Neural progenitor cell (in vitro differentiated cells): ENCODE data around the gene PCSK5. TPM values are rescaled to one million over a fixed set of nuclear protein-coding genes. Genes with fewer than 3 reads are reported as not detected.

Experiments used
- DNase-seq: peaks from one replicate; pipeline ENCODE4 v3.0.0-alpha.2; 2016; ENCODE audit warnings: low spot score
- H2AFZ ChIP-seq: fragments of 200-600 bp; sonication (generic); replicated peaks from 2 replicates; pipeline ENCODE4 v1.6.1; 2016; ENCODE audit warnings: antibody characterized with exemption
- H3F3A ChIP-seq: fragments of 200-600 bp; sonication (generic); 2 replicates; pipeline ENCODE4 v1.6.1; 2016; ENCODE audit warnings: antibody characterized with exemption, low read depth
- H3K27ac ChIP-seq: fragments of 200-600 bp; sonication (generic); 2 replicates; pipeline ENCODE4 v1.5.1; 2016; ENCODE audit warnings: mild to moderate bottlenecking
- H3K27me3 ChIP-seq: fragments of 200-600 bp; sonication (generic); 2 replicates; pipeline ENCODE4 v1.6.1; 2016; ENCODE audit warnings: mild to moderate bottlenecking, moderate library complexity
- H3K36me3 ChIP-seq: fragments of 200-600 bp; sonication (generic); 2 replicates; pipeline ENCODE4 v1.5.1; 2016
- H3K4me1 ChIP-seq: fragments of 200-600 bp; sonication (generic); 2 replicates; pipeline ENCODE4 v1.6.1; 2016; ENCODE audit warnings: mixed run types
- H3K4me2 ChIP-seq: fragments of 200-600 bp; sonication (generic); 2 replicates; pipeline ENCODE4 v1.6.1; 2016
- H3K4me3 ChIP-seq: fragments of 200-600 bp; sonication (generic); 2 replicates; pipeline ENCODE4 v1.5.1; 2016
- H3K79me2 ChIP-seq: fragments of 200-600 bp; sonication (generic); 2 replicates; pipeline ENCODE4 v1.6.1; 2016; ENCODE audit warnings: low read depth
- H3K9ac ChIP-seq: fragments of 200-600 bp; sonication (generic); 2 replicates; pipeline ENCODE4 v1.6.1; 2016
- H3K9me3 ChIP-seq: fragments of 200-600 bp; sonication (generic); 2 replicates; pipeline ENCODE4 v1.5.1; 2016; ENCODE audit warnings: low read depth
- H4K20me1 ChIP-seq: fragments of 200-600 bp; sonication (generic); 2 replicates; pipeline ENCODE4 v1.6.1; 2016; ENCODE audit warnings: low read depth
- H3K27ac Mint-ChIP-seq: 3 replicates; pipeline ENCODE4 v1.8.0; 2021; ENCODE audit warnings: mixed read lengths
- H3K27me3 Mint-ChIP-seq: 2 replicates; pipeline ENCODE4 v1.8.0; 2022; ENCODE audit warnings: low read depth, mild to moderate bottlenecking, inconsistent platforms, moderate library complexity, mixed read lengths; ENCODE audit not compliant: insufficient read depth
- H3K36me3 Mint-ChIP-seq: 3 replicates; pipeline ENCODE4 v1.8.0; 2021; ENCODE audit warnings: mixed read lengths
- H3K4me1 Mint-ChIP-seq: 3 replicates; pipeline ENCODE4 v1.8.0; 2021; ENCODE audit warnings: mixed read lengths
- H3K4me3 Mint-ChIP-seq: 3 replicates; pipeline ENCODE4 v1.8.0; 2021; ENCODE audit warnings: mild to moderate bottlenecking, moderate library complexity, mixed read lengths
- H3K9me3 Mint-ChIP-seq: 3 replicates; pipeline ENCODE4 v1.8.0; 2020; ENCODE audit warnings: mixed read lengths
- CTCF ChIP-seq: fragments of 200-600 bp; sonication (generic); IDR thresholded peaks from 2 replicates; pipeline ENCODE4 v1.5.1; 2017; ENCODE audit warnings: antibody characterized with exemption, mild to moderate bottlenecking
- EZH2 ChIP-seq: fragments of 200-600 bp; sonication (generic); IDR thresholded peaks from 2 replicates; pipeline ENCODE4 v1.6.1; 2017; ENCODE audit warnings: antibody characterized with exemption, mild to moderate bottlenecking, moderate library complexity
- EZH2phosphoT487 ChIP-seq: fragments of 200-600 bp; sonication (generic); IDR thresholded peaks from 2 replicates; pipeline ENCODE4 v1.6.1; 2017; ENCODE audit warnings: antibody characterized with exemption
- total RNA-seq: library from RNA; depleted of rRNA; stranded (reverse); fragments of >200 nt; gene quantifications from 2 replicates; pipeline ENCODE4 v1.2.3, GENCODE V29; 2015; ENCODE audit warnings: low replicate concordance

The PCSK5 gene
- total RNA-seq, 1 donor from 2014 or later: 23.4 TPM

DNA sequence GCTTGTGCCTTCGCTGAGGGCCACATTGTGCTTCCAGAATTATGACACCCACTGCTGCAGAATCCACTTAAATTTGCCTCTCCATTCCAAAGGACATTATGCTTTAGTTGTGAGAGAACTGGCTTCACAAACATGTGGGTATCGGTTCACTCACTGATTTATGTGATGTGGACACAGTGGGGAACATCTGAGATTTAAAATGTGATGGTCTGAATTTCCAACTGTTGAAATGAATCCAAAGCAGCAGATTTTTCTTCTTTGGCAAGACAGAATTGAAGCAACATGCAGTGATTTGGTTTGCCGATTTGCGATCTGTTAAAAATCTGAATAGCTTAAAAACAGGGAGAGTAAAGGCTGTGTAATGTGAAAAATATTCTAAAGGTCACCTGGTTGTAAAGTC is 20.3 kb downstream of the PCSK5 start:
- no peak overlapping the region for H3K27ac Mint-ChIP-seq

GRCh38 chr9:75911390-75911789 is 20.9 kb downstream of the PCSK5 start:
- Mint-ChIP-seq H3K4me1 (no peaks in the 10 kb centered on the region), H3K9me3 (peaks cover 10% of the 10 kb centered on the region), H3K36me3 (peaks cover 19% of the 10 kb centered on the region), H3K4me3 (no peak overlapping the region), H3K27ac (no peak overlapping the region), H3K27me3 (peaks cover 4% of the 10 kb centered on the region)
- Histone ChIP-seq H3K4me3 (no peak overlapping the region), H3F3A (no peaks in the 10 kb centered on the region), H4K20me1 (peaks cover 3% of the 10 kb centered on the region), H3K4me1 (peaks cover 7% of the 10 kb centered on the region), H2AFZ (no peak overlapping the region), H3K36me3 (no peaks in the 10 kb centered on the region), H3K79me2 (peaks cover 79% of the 10 kb centered on the region), H3K27me3 (no peaks in the 10 kb centered on the region), H3K9ac (no peak overlapping the region), H3K9me3 (no peaks in the 10 kb centered on the region), H3K27ac (no peak overlapping the region), H3K4me2 (no peak overlapping the region)
- no peak for TF ChIP-seq EZH2phosphoT487
- no peak for TF ChIP-seq EZH2
- no peak for TF ChIP-seq CTCF
- no peak for DNase-seq

More for the DNA sequence above, 20.3 kb downstream of the PCSK5 start:
- Histone ChIP-seq H3K36me3 (no peaks in the 10 kb centered on the region), H3K27ac (no peak overlapping the region), H3K9me3 (no peaks in the 10 kb centered on the region), H3K4me1 (peaks cover 7% of the 10 kb centered on the region), H3K9ac (no peak overlapping the region), H3K27me3 (no peaks in the 10 kb centered on the region), H3K4me2 (no peak overlapping the region), H2AFZ (no peak overlapping the region), H3F3A (no peaks in the 10 kb centered on the region), H4K20me1 (peaks cover 3% of the 10 kb centered on the region), H3K79me2 (peaks cover 84% of the 10 kb centered on the region), H3K4me3 (no peak overlapping the region)
- H3K27me3 Mint-ChIP-seq: peaks cover 4% of the 10 kb centered on the region
- TF ChIP-seq EZH2 (no peak), CTCF (no peak), EZH2phosphoT487 (no peak)
- no peak for DNase-seq
- H3K9me3 Mint-ChIP-seq: peaks cover 13% of the 10 kb centered on the region
- no peak overlapping the region for H3K4me3 Mint-ChIP-seq
- peaks cover 19% of the 10 kb centered on the region for H3K36me3 Mint-ChIP-seq
- no peaks in the 10 kb centered on the region for H3K4me1 Mint-ChIP-seq

DNA sequence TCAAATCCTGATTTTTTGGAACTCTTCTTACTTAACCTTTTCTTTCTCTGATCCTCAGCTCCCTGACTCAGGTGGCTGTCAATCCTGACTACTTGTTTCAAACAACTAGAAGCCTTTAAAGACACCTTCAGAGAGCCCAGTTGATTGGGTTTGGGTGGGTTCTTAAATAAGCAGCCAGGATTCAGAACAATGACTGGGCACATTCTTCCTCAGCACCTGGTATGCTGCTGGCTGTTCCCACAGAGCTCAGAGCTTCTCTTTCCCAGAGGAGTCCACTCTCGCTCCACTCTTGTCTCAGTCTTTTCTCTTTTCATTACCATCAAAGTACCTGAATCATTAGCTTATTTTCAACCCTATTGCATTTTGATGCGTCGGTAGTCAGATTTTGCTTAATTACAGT is 22.5 kb downstream of the PCSK5 start:
- Mint-ChIP-seq H3K27ac (no peak overlapping the region), H3K9me3 (peaks cover 2% of the 10 kb centered on the region)
- H3K4me2 ChIP-seq: peak overlapping the region; percentile 22

More for the DNA sequence above, 22.5 kb downstream of the PCSK5 start:
- Histone ChIP-seq H3K4me1 (peaks cover 7% of the 10 kb centered on the region), H3K27ac (peak overlapping the region; percentile 67), H3K4me3 (no peak overlapping the region), H4K20me1 (peaks cover 3% of the 10 kb centered on the region), H3K9ac (no peak overlapping the region), H3K27me3 (no peaks in the 10 kb centered on the region), H3K36me3 (no peaks in the 10 kb centered on the region), H3K79me2 (peaks cover 78% of the 10 kb centered on the region), H2AFZ (no peak overlapping the region), H3K9me3 (no peaks in the 10 kb centered on the region), H3F3A (no peaks in the 10 kb centered on the region)
- Mint-ChIP-seq H3K27me3 (peaks cover 4% of the 10 kb centered on the region), H3K4me1 (no peaks in the 10 kb centered on the region), H3K4me3 (no peak overlapping the region), H3K36me3 (peaks cover 14% of the 10 kb centered on the region)
- peak; percentile 11 for DNase-seq
- TF ChIP-seq EZH2phosphoT487 (no peak), EZH2 (no peak), CTCF (no peak)
